Stimulated activated CD4-positive, alpha-beta T cell treated with anti-CD3 and anti-CD28 coated beads, Interleukin-12 subunit alpha, Interleukin-12 subunit beta, amount 100 ng/mL, for 4 hours (primary cell): ENCODE results near the gene UNC45A.
A peak's percentile ranks its signal among the peaks of the same experiment; 100 is the strongest.
"Not testable (repeated sequence)": the region's sequence is repeated elsewhere in the genome, so short reads cannot be mapped to it uniquely, and the experiment has no call there.

Source experiments
- DNase-seq: peaks from one replicate; pipeline ENCODE4 v3.0.0-alpha.2; 2020

The UNC45A gene

GRCh38 chr15:90902840-90903732 is 32.0 kb upstream of the UNC45A start, which contains the start of gene MAN2A2:
Gene MAN2A2 (plus strand): TSS chr15:90903302. CDS start chr15:90904208, 906 bp downstream.
- peak; percentile 80 for DNase-seq

- DNase-seq, result no peak
These were observed 31.1 kb upstream of the UNC45A start for GRCh38 chr15:90903733-90904536.

- DNase-seq, result no peak
These were observed 30.3 kb upstream of the UNC45A start for GRCh38 chr15:90904746-90905145.

- no peak for DNase-seq
These were observed 29.5 kb upstream of the UNC45A start for GRCh38 chr15:90905306-90906180.

- DNase-seq, result no peak
These were observed 28.8 kb upstream of the UNC45A start for GRCh38 chr15:90906181-90906849.

GRCh38 chr15:90907051-90907660 is 27.9 kb upstream of the UNC45A start:
- no peak for DNase-seq

- DNase-seq, result no peak
These were observed 27.1 kb upstream of the UNC45A start for GRCh38 chr15:90907838-90908507.

GRCh38 chr15:90909449-90909848 is 25.6 kb upstream of the UNC45A start:
- DNase-seq, result not testable (repeated sequence)

- no peak for DNase-seq
These were observed 25.1 kb upstream of the UNC45A start for GRCh38 chr15:90909976-90910375.

- no peak for DNase-seq
These were observed 24.4 kb upstream of the UNC45A start for GRCh38 chr15:90910441-90911301.

GRCh38 chr15:90911302-90911623 is 23.8 kb upstream of the UNC45A start:
- DNase-seq, result no peak

- DNase-seq, result no peak
These were observed 22.9 kb upstream of the UNC45A start for GRCh38 chr15:90911906-90912769.

- no peak for DNase-seq
These were observed 22.4 kb upstream of the UNC45A start for GRCh38 chr15:90912770-90913075.

GRCh38 chr15:90913398-90913944 is 21.6 kb upstream of the UNC45A start:
- no peak for DNase-seq

GRCh38 chr15:90914305-90915080 is 20.6 kb upstream of the UNC45A start:
- no peak for DNase-seq

- DNase-seq, result no peak
These were observed 19.8 kb upstream of the UNC45A start for GRCh38 chr15:90915216-90915807.

- DNase-seq, result no peak
These were observed 19.2 kb upstream of the UNC45A start for GRCh38 chr15:90915808-90916440.
